Activated CD4-positive, alpha-beta T cell treated with anti-CD3 and anti-CD28 coated beads, Interleukin-2, amount 10 ng/mL, durations not matched to agents 24 days and 14 days (primary cell): ENCODE results near the gene PSD4. TPM values are rescaled to one million over a fixed set of nuclear protein-coding genes. Genes with fewer than 3 reads are reported as not detected.

ENCODE experiments used
- DNase-seq: peaks from one replicate; pipeline ENCODE4 v3.0.0; 2022
- H3K27ac Mint-ChIP-seq: one replicate; pipeline ENCODE4 v1.8.0; 2022; ENCODE audit warnings: mild to moderate bottlenecking, mixed read lengths
- H3K27me3 Mint-ChIP-seq: one replicate; pipeline ENCODE4 v1.8.0; 2022; ENCODE audit warnings: mixed read lengths
- H3K36me3 Mint-ChIP-seq: one replicate; pipeline ENCODE4 v1.8.0; 2022; ENCODE audit warnings: low read depth, mild to moderate bottlenecking, mixed read lengths
- H3K4me1 Mint-ChIP-seq: one replicate; pipeline ENCODE4 v1.8.0; 2021; ENCODE audit warnings: mixed read lengths
- H3K4me3 Mint-ChIP-seq: one replicate; pipeline ENCODE4 v1.8.0; 2022; ENCODE audit warnings: mild to moderate bottlenecking, moderate library complexity, mixed read lengths
- H3K9me3 Mint-ChIP-seq: one replicate; pipeline ENCODE4 v1.8.0; 2021; ENCODE audit warnings: mixed read lengths
- intact Hi-C: fragments of 100-400 bp; cut with micrococcal nuclease; formaldehyde crosslinking; loops from one replicate; pipeline ENCODE4 v1.15.1; 2023
- total RNA-seq: library from RNA; stranded (reverse); gene quantifications from 2 replicates; pipeline ENCODE4 v1.2.3, GENCODE V29; 2022

Gene PSD4
- total RNA-seq, result 268 and 278 TPM in 2 replicates

DNA sequence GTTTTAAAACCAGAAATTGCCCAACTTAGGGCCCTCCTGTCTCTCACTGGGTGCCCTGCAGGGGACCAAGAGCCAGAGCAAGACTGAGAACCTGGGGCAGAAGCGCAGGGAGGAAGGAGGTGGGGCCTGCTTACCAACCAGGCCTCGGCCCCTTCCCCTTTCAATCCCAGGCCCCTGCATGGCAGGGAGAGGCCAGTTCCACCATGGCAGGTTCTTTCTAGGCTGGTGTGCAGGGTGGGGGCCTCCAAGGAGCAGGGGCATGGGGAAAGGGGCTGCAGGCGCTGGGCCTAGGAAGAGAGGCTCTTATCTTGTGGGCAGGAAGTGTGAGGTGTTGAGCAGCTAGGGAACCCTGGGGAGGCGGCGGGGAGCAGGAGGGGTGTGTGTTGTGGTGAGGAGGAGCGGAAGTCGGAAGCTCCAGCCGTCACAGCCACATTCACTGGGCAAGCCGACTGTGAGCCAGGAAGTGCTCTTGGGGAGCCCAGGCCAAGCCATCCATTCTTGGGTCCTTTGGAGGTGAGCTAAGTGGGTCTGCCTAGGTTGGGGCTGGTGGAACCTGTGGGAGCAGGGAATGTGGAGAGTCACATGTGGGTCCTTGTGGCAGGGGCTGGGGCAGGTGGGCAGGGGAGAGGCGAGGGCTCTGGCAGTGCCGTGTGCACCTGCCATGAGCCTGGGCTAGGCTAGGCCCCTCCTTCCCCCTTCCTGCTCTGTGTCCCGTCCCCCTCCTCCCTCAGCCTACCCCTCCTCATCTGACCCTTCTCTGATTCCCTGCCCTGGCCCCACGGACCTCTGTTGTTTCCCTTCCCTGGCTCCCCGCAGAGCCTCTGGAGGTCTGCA lies at the start of gene PSD4:
Gene PSD4 (plus strand): TSS at position 430 of the 834 bp plus-strand sequence. CDS start 8,486 bp downstream, outside the sequence.
- intact Hi-C loops, result loop anchor here (1.0 to 10.0 kb wide), 5 partner anchors 17 to 919 kb away; partner anchors contain the start of gene ZC3H8
- peak; percentile 96 for DNase-seq
- H3K4me1 Mint-ChIP-seq, result peaks cover 66% of the 10 kb centered on the region
- H3K4me3 Mint-ChIP-seq, result peak within 1 kb of the TSS; percentile 88
- no peaks in the 10 kb centered on the region for H3K27me3 Mint-ChIP-seq
- H3K9me3 Mint-ChIP-seq, result peaks cover 8% of the 10 kb centered on the region
- H3K36me3 Mint-ChIP-seq, result peaks cover 63% of the 10 kb centered on the region
- peak within 1 kb of the TSS; percentile 92 for H3K27ac Mint-ChIP-seq

DNA sequence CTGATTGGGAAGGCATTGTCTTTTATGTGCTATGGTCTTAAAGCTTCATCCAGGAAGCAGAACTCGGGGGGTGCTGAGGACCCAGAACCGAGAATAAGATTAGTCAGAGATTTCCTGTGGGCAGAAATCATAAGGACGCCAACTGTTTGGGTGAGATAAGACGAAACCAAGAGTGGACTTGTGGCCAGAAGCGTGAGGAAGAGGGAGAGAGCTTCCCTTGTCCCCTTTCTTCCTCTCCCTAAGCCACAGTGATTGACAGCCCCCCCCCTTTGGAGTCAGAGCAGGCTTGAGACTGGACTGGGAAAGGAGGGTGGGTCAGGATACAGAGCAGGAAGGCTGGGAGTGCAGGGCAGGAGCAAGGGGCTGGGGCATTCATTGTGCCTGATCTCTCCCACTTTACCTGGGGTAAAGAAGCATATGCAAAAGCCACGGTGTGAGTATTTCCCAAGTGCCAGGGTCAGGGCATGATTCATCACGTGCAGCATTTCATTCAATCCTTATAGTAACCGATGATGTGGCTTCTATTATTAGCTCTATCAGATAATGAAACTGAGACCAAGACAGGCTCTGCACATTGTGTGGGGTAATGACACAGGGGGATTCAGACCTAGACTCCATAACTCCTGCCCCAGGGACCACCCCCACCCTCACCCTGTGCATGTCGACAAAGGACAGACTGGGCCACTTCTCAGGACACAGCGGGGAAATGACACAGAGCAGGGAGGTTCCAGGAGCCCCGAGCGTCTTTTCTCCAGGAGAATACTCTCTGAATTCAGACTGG lies 49.4 kb upstream of the PSD4 start:
- intact Hi-C loops, result loop anchor here (2.0 kb wide), 1 partner anchor 20 kb away; no protein-coding TSS in a partner anchor
- Mint-ChIP-seq H3K4me1 (peaks cover 44% of the 10 kb centered on the region), H3K4me3 (peak overlapping the region; percentile 27), H3K36me3 (no peaks in the 10 kb centered on the region), H3K9me3 (no peaks in the 10 kb centered on the region), H3K27ac (no peak overlapping the region), H3K27me3 (peaks cover 2% of the 10 kb centered on the region)
- no peak for DNase-seq

DNA sequence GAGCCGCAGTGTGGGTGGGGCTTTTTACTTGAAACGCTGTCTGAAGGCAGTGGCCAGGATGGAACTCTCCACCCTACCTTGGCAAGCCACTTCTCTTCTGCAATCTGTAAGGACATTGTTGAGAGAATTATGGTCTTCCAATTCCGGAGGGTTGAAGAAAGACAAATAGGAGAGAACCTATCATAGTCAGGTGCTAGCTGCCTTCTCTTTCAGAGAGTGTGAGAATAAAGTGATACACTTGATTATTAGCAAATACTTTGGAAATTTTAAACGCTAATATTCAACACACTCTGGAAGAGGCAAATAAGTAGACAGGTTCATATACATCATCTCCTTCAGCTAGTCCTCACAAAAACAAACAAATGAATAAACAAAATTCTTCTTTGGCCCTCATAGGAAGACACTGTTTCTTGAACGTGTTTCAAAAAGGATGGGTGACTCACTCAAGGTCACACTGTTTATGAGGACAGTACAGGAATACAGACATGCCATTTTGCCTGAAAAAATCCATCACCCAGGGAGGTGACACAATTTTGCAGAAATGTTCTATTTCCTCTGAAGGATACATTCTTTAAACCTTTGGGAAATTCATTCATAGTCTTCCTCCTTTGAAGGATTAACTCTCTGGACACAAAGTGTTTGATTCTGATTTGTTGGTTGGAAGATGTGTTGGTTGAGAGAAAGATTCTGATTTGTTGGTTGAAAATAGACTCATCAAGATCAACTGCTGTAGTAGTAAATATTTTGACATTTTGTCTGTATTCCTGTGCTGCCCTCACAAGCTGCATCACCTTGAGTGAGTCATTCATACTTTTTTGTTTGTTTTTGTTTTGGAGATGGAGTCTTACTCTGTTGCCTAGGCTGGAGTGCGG lies 48.6 kb upstream of the PSD4 start:
- no peak for DNase-seq
- Mint-ChIP-seq H3K27ac (peak overlapping the region; percentile 36), H3K4me1 (peaks cover 40% of the 10 kb centered on the region), H3K9me3 (no peaks in the 10 kb centered on the region), H3K4me3 (no peak overlapping the region), H3K27me3 (peaks cover 2% of the 10 kb centered on the region), H3K36me3 (no peaks in the 10 kb centered on the region)
- intact Hi-C loops, result loop anchor here (2.0 kb wide), 1 partner anchor 20 kb away; no protein-coding TSS in a partner anchor

DNA sequence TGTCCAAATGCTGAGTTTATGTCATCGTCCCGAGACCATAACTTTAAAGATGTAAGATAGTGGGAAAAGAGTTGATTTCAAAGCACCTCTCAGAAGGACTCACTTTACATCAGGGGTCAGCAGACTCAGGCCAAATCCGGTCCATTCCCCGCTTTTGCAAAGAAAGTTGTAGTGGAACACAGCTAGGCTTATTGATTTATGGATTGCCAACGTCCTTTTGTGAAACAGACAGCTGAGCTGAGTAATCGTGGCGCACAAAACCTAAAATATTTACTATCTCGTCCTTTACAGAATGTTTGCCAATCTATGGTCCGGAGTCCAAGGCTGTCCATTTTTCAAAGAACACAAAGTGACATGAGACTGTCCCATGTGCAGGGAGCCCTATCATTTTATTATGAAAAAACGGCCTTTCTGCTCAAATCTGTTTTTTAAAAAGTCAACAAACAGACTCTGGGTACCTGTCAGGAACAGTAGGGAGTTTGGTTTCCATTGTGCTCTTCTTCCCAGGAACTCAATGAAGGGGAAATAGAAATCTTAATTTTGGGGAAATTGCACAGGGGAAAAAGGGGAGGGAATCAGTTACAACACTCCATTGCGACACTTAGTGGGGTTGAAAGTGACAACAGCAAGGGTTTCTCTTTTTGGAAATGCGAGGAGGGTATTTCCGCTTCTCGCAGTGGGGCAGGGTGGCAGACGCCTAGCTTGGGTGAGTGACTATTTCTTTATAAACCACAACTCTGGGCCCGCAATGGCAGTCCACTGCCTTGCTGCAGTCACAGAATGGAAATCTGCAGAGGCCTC lies 46.7 kb upstream of the PSD4 start, which contains the start of gene IL1RN:
Gene IL1RN (plus strand): TSS at position 754 of the 801 bp plus-strand sequence. CDS start 27 bp downstream, at position 781.
- peaks cover 34% of the 10 kb centered on the region for H3K4me1 Mint-ChIP-seq
- no peaks in the 10 kb centered on the region for H3K9me3 Mint-ChIP-seq
- intact Hi-C loops, result no loop called here
- H3K27me3 Mint-ChIP-seq, result no peaks in the 10 kb centered on the region
- H3K36me3 Mint-ChIP-seq, result no peaks in the 10 kb centered on the region
- no peak for DNase-seq
- peak within 1 kb of the TSS; percentile 32 for H3K27ac Mint-ChIP-seq
- H3K4me3 Mint-ChIP-seq, result no peak within 1 kb of the TSS

DNA sequence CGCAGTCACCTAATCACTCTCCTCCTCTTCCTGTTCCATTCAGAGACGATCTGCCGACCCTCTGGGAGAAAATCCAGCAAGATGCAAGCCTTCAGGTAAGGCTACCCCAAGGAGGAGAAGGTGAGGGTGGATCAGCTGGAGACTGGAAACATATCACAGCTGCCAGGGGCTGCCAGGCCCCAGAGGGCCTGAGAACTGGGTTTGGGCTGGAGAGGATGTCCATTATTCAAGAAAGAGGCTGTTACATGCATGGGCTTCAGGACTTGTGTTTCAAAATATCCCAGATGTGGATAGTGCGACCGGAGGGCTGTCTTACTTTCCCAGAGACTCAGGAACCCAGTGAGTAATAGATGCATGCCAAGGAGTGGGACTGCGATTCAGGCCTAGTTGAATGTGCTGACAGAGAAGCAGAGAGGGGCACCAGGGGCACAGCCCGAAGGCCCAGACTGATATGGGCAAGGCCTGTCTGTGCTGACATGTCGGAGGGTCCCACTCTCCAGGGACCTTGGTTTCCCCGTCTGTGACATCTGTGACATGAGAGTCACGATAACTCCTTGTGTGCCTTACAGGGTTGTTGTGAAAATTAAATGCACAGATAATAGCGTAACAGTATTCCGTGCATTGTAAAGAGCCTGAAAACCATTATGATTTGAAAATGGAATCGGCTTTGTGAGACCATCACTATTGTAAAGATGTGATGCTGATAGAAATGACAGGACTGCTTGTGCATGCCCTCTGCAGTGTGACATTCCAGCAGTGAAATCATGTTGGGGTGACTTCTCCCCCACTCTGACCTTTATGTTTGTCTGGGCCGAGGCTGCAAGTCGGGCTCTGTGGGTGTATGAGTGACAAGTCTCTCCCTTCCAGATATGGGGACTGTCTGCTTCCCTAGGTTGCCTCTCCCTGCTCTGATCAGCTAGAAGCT lies 45.9 kb upstream of the PSD4 start:
- Mint-ChIP-seq H3K36me3 (no peaks in the 10 kb centered on the region), H3K27ac (no peak overlapping the region), H3K4me3 (no peak overlapping the region), H3K27me3 (no peaks in the 10 kb centered on the region), H3K9me3 (no peaks in the 10 kb centered on the region), H3K4me1 (peaks cover 35% of the 10 kb centered on the region)
- no peak for DNase-seq
- intact Hi-C loops, result no loop called here

DNA sequence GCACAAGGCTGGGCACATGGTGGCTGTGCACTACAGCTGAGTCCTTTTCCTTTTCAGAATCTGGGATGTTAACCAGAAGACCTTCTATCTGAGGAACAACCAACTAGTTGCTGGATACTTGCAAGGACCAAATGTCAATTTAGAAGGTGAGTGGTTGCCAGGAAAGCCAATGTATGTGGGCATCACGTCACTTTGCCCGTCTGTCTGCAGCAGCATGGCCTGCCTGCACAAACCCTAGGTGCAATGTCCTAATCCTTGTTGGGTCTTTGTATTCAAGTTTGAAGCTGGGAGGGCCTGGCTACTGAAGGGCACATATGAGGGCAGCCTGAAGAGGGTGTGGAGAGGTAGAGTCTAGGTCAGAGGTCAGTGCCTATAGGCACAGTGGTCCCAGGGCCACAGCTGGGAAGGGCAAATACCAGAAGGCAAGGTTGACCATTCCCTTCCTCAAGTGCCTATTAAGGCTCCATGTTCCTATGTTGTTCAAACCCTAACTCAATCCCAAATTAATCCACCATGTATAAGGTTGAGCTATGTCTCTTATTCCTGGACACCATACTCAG lies 44.2 kb upstream of the PSD4 start:
- peaks cover 34% of the 10 kb centered on the region for H3K4me1 Mint-ChIP-seq
- no peak overlapping the region for H3K4me3 Mint-ChIP-seq
- no peaks in the 10 kb centered on the region for H3K27me3 Mint-ChIP-seq
- DNase-seq, result no peak
- intact Hi-C loops, result no loop called here
- no peak overlapping the region for H3K27ac Mint-ChIP-seq
- H3K9me3 Mint-ChIP-seq, result no peaks in the 10 kb centered on the region
- H3K36me3 Mint-ChIP-seq, result no peaks in the 10 kb centered on the region

DNA sequence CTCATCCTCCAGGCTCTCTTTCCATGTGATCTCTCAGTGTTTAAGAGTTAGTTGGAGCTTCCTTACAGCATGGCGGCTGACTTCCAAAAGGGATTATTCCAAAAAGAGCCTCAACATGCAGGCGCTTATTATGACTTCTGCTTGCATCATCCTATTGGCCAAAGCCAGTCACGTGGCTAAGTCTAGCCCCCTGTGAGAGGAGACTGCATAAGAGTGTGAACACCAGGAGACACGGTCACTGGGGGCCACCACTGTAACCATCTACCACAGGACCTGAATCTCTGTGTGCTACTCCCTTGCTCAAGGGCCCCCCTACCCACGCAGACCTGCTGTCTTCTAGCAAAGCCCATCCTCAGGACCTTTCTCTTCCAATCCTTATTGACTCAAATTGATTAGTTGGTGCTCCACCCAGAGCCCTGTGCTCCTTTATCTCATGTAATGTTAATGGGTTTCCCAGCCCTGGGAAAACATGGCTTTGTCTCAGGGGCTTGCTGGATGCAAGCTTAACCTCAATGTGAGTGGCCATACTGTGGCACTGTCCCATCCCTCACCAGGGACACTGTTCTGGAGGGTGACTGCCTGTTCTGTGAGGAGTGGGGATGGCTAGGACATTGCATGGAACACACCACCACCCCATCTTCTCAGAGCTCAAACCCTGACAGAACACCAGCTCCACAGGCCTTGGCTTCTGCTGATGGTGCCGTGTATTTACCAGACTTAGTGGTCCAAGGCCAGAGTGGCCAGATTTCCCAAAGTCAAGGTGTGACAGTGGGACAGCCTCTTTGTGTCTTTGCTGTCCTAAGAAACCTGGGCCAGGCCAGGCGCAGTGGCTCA lies 42.2 kb upstream of the PSD4 start:
- Mint-ChIP-seq H3K27me3 (no peaks in the 10 kb centered on the region), H3K36me3 (no peaks in the 10 kb centered on the region), H3K4me3 (no peak overlapping the region), H3K27ac (no peak overlapping the region), H3K4me1 (peaks cover 29% of the 10 kb centered on the region), H3K9me3 (no peaks in the 10 kb centered on the region)
- intact Hi-C loops, result no loop called here
- no peak for DNase-seq

DNA sequence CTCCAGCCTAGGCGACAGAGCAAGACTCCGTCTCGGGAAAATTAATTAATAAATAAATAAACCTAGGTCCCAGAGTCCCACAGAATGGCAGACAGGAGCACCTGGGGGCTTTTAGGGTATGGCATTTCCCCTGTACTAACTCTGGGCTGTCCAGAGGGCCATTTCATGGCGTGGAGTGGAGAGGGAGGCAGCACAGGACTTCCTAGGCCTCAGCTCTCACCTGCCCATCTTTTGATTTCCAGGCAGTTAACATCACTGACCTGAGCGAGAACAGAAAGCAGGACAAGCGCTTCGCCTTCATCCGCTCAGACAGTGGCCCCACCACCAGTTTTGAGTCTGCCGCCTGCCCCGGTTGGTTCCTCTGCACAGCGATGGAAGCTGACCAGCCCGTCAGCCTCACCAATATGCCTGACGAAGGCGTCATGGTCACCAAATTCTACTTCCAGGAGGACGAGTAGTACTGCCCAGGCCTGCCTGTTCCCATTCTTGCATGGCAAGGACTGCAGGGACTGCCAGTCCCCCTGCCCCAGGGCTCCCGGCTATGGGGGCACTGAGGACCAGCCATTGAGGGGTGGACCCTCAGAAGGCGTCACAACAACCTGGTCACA lies 41.3 kb upstream of the PSD4 start:
- no peaks in the 10 kb centered on the region for H3K27me3 Mint-ChIP-seq
- intact Hi-C loops, result no loop called here
- H3K36me3 Mint-ChIP-seq, result no peaks in the 10 kb centered on the region
- no peak for DNase-seq
- H3K27ac Mint-ChIP-seq, result no peak overlapping the region
- H3K4me1 Mint-ChIP-seq, result peaks cover 28% of the 10 kb centered on the region
- no peak overlapping the region for H3K4me3 Mint-ChIP-seq
- no peaks in the 10 kb centered on the region for H3K9me3 Mint-ChIP-seq

DNA sequence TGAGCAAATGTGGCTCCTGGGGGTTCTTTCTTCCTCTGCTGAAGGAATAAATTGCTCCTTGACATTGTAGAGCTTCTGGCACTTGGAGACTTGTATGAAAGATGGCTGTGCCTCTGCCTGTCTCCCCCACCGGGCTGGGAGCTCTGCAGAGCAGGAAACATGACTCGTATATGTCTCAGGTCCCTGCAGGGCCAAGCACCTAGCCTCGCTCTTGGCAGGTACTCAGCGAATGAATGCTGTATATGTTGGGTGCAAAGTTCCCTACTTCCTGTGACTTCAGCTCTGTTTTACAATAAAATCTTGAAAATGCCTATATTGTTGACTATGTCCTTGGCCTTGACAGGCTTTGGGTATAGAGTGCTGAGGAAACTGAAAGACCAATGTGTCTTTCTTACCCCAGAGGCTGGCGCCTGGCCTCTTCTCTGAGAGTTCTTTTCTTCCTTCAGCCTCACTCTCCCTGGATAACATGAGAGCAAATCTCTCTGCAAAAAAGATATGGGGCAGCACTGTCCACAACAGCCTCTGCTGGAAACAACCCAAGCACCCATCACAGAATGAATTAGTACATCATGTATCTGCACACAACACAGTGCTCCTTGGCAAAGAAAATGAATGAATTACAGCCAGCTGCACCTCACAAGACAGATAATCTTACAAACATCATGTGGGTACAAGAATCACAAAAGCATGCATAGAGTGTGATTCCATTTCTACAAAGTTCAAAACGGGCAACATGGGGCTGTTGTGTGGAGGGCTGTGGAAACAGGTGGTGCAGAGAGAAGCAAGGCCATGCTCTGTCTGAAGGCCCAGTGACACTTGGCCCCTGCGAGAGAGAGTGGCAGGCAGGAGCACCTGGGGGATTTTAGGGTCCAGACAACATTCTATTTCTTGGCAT lies 39.8 kb upstream of the PSD4 start:
- DNase-seq, result peak; percentile 72
- intact Hi-C loops, result no loop called here
- Mint-ChIP-seq H3K36me3 (no peaks in the 10 kb centered on the region), H3K9me3 (no peaks in the 10 kb centered on the region), H3K4me3 (no peak overlapping the region), H3K27ac (no peak overlapping the region), H3K4me1 (peaks cover 35% of the 10 kb centered on the region), H3K27me3 (no peaks in the 10 kb centered on the region)

DNA sequence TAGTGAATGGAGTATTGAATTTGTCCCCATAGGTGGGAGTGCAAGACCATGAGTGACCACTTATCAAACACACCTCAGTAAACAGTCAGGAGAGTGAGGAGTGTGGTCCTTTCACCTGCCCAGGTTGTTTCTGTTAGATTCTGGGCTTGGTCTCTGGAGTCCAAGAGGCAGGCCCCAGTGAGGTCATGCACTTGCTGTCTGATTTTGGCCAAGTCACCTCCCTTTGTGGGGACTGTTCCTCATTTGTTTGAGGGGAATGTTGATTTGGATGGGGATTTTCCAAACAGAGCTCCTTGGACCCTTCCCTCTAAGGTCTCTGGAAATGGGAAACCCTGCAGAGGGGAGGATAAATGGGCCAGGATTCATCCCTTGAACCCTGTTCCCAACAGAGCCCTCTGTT lies 39.1 kb upstream of the PSD4 start:
- Mint-ChIP-seq H3K4me3 (no peak overlapping the region), H3K9me3 (no peaks in the 10 kb centered on the region), H3K4me1 (peaks cover 40% of the 10 kb centered on the region), H3K27me3 (no peaks in the 10 kb centered on the region), H3K27ac (no peak overlapping the region), H3K36me3 (no peaks in the 10 kb centered on the region)
- DNase-seq, result no peak
- intact Hi-C loops, result loop anchor here (5.0 kb wide), 1 partner anchor 258 kb away; no protein-coding TSS in a partner anchor
